WTC11 (cell line): ENCODE measurements around the gene HINT2. TPM values are rescaled to one million over a fixed set of nuclear protein-coding genes. Genes with fewer than 3 reads are reported as not detected.

Experiments used
- ATAC-seq: fragments of 200-7000 bp; cut with Tn5 transposase; 2 replicates; pipeline ENCODE4 v1.10.0; 2021; ENCODE audit warnings: mild to moderate bottlenecking, moderate library complexity
- CTCF ChIA-PET: fragments of 300-600 bp; sonication (Branson Sonifier 250); formaldehyde crosslinking; loops from one replicate; lab custom pipeline; 2021; ENCODE audit warnings: antibody characterized with exemption; lab: Charles Lee
- POLR2A ChIA-PET: fragments of 350-600 bp; sonication (Branson Sonifier 250); formaldehyde crosslinking; loops from one replicate; lab custom pipeline; 2021; ENCODE audit warnings: antibody characterized with exemption; lab: Charles Lee
- DNase-seq: peaks from one replicate; pipeline ENCODE4 v3.0.0; 2021; ENCODE audit warnings: low spot score
- H3K27ac Mint-ChIP-seq: 2 replicates; pipeline ENCODE4 v1.8.0; 2021; ENCODE audit warnings: mixed read lengths
- H3K27me3 Mint-ChIP-seq: 2 replicates; pipeline ENCODE4 v1.8.0; 2021; ENCODE audit warnings: low read depth, mild to moderate bottlenecking, moderate library complexity, mixed read lengths
- H3K36me3 Mint-ChIP-seq: 2 replicates; pipeline ENCODE4 v1.8.0; 2021; ENCODE audit warnings: mixed read lengths
- H3K4me1 Mint-ChIP-seq: 2 replicates; pipeline ENCODE4 v1.8.0; 2022; ENCODE audit warnings: mixed read lengths
- H3K4me3 Mint-ChIP-seq: 2 replicates; pipeline ENCODE4 v1.8.0; 2021; ENCODE audit warnings: mild to moderate bottlenecking, moderate library complexity, mixed read lengths
- H3K9me3 Mint-ChIP-seq: 2 replicates; pipeline ENCODE4 v1.8.0; 2021; ENCODE audit warnings: mixed read lengths
- AFF4 ChIP-seq: sonication (generic); formaldehyde crosslinking; IDR thresholded peaks from 2 replicates; pipeline ENCODE4 v1.8.1; 2023; ENCODE audit warnings: mild to moderate bottlenecking, missing genetic modification reagents, borderline replicate concordance
- ATF1 ChIP-seq: sonication (generic); formaldehyde crosslinking; IDR thresholded peaks from 2 replicates; pipeline ENCODE4 v1.8.1; 2023; ENCODE audit warnings: mild to moderate bottlenecking, moderate library complexity, missing genetic modification reagents
- ATF2 ChIP-seq: sonication (generic); formaldehyde crosslinking; IDR thresholded peaks from 2 replicates; pipeline ENCODE4 v1.8.1; 2022; ENCODE audit warnings: low read depth, missing genetic modification reagents, borderline replicate concordance
- FOXK1 ChIP-seq: sonication (generic); formaldehyde crosslinking; IDR thresholded peaks from 2 replicates; pipeline ENCODE4 v1.8.0; 2022; ENCODE audit warnings: mild to moderate bottlenecking, moderate library complexity, missing genetic modification reagents
- FOXP1 ChIP-seq: sonication (generic); formaldehyde crosslinking; IDR thresholded peaks from 2 replicates; pipeline ENCODE4 v1.8.0; 2022; ENCODE audit warnings: missing genetic modification reagents, mild to moderate bottlenecking, moderate library complexity, borderline replicate concordance
- IRF2 ChIP-seq: sonication (generic); formaldehyde crosslinking; IDR thresholded peaks from 2 replicates; pipeline ENCODE4 v1.8.0; 2022; ENCODE audit warnings: low read depth, missing genetic modification reagents, borderline replicate concordance
- JUN ChIP-seq: sonication (generic); formaldehyde crosslinking; IDR thresholded peaks from 2 replicates; pipeline ENCODE4 v1.8.0; 2023; ENCODE audit warnings: mild to moderate bottlenecking, missing genetic modification reagents
- NFE2L1 ChIP-seq: sonication (generic); formaldehyde crosslinking; IDR thresholded peaks from 2 replicates; pipeline ENCODE4 v1.8.1; 2023; ENCODE audit warnings: missing genetic modification reagents
- RELA ChIP-seq: sonication (generic); formaldehyde crosslinking; IDR thresholded peaks from 2 replicates; pipeline ENCODE4 v1.8.1; 2022; ENCODE audit warnings: missing genetic modification reagents, mild to moderate bottlenecking, borderline replicate concordance
- RORB ChIP-seq: fragments of 250-450 bp; sonication (Bioruptor Pico); IDR thresholded peaks from 2 replicates; pipeline ENCODE4 v1.9.0; 2021; ENCODE audit warnings: mild to moderate bottlenecking
- SP1 ChIP-seq: sonication (generic); formaldehyde crosslinking; conservative IDR thresholded peaks from 2 replicates; pipeline ENCODE4 v1.8.1; 2022; ENCODE audit warnings: missing genetic modification reagents
- TEAD4 ChIP-seq: sonication (generic); formaldehyde crosslinking; IDR thresholded peaks from 2 replicates; pipeline ENCODE4 v1.8.0; 2022; ENCODE audit warnings: mild to moderate bottlenecking, missing genetic modification reagents
- ZNF121 ChIP-seq: sonication (generic); formaldehyde crosslinking; IDR thresholded peaks from 2 replicates; pipeline ENCODE4 v1.8.0; 2023; ENCODE audit warnings: missing genetic modification reagents
- ZNF263 ChIP-seq: sonication (generic); formaldehyde crosslinking; IDR thresholded peaks from 2 replicates; pipeline ENCODE4 v1.8.1; 2022; ENCODE audit warnings: low read depth, mild to moderate bottlenecking, moderate library complexity, missing genetic modification reagents
- ZNF396 ChIP-seq: fragments of 250-450 bp; sonication (Bioruptor Pico); IDR thresholded peaks from 2 replicates; pipeline ENCODE4 v1.8.0; 2021; ENCODE audit warnings: mild to moderate bottlenecking, moderate library complexity, borderline replicate concordance
- total RNA-seq: library from RNA; stranded (reverse); gene quantifications from 3 replicates; pipeline ENCODE4 v1.2.3, GENCODE V29; 2021
- TF ChIP-seq, protein P1 (sequence below): fragments of 200-600 bp; IDR thresholded peaks from 2 replicates; pipeline ENCODE4 v1.8.0; 2022; ENCODE audit warnings: antibody characterized with exemption
- TF ChIP-seq, protein P2 (sequence below): sonication (generic); formaldehyde crosslinking; IDR thresholded peaks from 2 replicates; pipeline ENCODE4 v1.8.1; 2022; ENCODE audit warnings: mild to moderate bottlenecking, moderate library complexity, missing genetic modification reagents

The HINT2 gene
- total RNA-seq, 1 experiment from 2014 or later: 33.6 TPM

- no peak for TF ChIP-seq TEAD4 (CRISPR knock-in tag)
- TF ChIP-seq, protein P1, sequence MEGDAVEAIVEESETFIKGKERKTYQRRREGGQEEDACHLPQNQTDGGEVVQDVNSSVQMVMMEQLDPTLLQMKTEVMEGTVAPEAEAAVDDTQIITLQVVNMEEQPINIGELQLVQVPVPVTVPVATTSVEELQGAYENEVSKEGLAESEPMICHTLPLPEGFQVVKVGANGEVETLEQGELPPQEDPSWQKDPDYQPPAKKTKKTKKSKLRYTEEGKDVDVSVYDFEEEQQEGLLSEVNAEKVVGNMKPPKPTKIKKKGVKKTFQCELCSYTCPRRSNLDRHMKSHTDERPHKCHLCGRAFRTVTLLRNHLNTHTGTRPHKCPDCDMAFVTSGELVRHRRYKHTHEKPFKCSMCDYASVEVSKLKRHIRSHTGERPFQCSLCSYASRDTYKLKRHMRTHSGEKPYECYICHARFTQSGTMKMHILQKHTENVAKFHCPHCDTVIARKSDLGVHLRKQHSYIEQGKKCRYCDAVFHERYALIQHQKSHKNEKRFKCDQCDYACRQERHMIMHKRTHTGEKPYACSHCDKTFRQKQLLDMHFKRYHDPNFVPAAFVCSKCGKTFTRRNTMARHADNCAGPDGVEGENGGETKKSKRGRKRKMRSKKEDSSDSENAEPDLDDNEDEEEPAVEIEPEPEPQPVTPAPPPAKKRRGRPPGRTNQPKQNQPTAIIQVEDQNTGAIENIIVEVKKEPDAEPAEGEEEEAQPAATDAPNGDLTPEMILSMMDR: peak; percentile 67
- TF ChIP-seq FOXK1 (CRISPR knock-in tag): no peak
Measured at GRCh38 chr9:35790385-35791296, 24.2 kb downstream of the HINT2 start (continued).

- CTCF ChIA-PET: interaction anchor here (0.6 to 5.9 kb wide), 67 partner anchors 9 to 1197 kb away, joined by 3 to 143 read pairs (median 6); partner anchors contain the start of genes ARHGEF39, CCDC107, CREB3 and FAM221B
- peaks cover 12% of the 10 kb centered on the region; the same call in 1 of the 2 replicates for H3K36me3 Mint-ChIP-seq
- H3K27ac Mint-ChIP-seq: peak overlapping the region; percentile 12; the same call in 1 of the 2 replicates
- H3K4me3 Mint-ChIP-seq: no peak overlapping the region
- no peak for ATAC-seq
- H3K9me3 Mint-ChIP-seq: no peaks in the 10 kb centered on the region
- H3K4me1 Mint-ChIP-seq: peaks cover 11% of the 10 kb centered on the region
- H3K27me3 Mint-ChIP-seq: peaks cover 3% of the 10 kb centered on the region; the same call in 1 of the 2 replicates
- no peak for DNase-seq
- POLR2A ChIA-PET: interaction anchor here (0.9 to 1.4 kb wide), 5 partner anchors 24 to 93 kb away, joined by 3 to 9 read pairs (median 3); partner anchors contain the start of genes FAM221B, HINT2 and TMEM8B
- TF ChIP-seq JUN (no peak), ZNF396 (CRISPR knock-in tag) (no peak), ATF1 (no peak), ZNF263 (CRISPR knock-in tag) (no peak), AFF4 (no peak), RORB (CRISPR knock-in tag) (no peak), FOXP1 (CRISPR knock-in tag) (no peak), ATF2 (CRISPR knock-in tag) (no peak), ZNF121 (CRISPR knock-in tag) (no peak), SP1 (no peak), NFE2L1 (no peak), IRF2 (CRISPR knock-in tag) (no peak), RELA (no peak)
- TF ChIP-seq, protein P2, sequence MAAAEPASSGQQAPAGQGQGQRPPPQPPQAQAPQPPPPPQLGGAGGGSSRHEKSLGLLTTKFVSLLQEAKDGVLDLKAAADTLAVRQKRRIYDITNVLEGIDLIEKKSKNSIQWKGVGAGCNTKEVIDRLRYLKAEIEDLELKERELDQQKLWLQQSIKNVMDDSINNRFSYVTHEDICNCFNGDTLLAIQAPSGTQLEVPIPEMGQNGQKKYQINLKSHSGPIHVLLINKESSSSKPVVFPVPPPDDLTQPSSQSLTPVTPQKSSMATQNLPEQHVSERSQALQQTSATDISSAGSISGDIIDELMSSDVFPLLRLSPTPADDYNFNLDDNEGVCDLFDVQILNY (CRISPR knock-in tag): no peak
Measured at GRCh38 chr9:35790025-35790384, 24.8 kb downstream of the HINT2 start.
